Ishikawa (cell line): ENCODE results near the gene POU3F2.
A peak's percentile ranks its signal among the peaks of the same experiment; 100 is the strongest.

Experiments used
- CEBPB ChIP-seq: IDR thresholded peaks from 2 replicates; pipeline ENCODE4 v1.6.1; 2012
- EP300 ChIP-seq: IDR thresholded peaks from 2 replicates; pipeline ENCODE4 v1.6.1; 2012; ENCODE audit warnings: borderline replicate concordance
- FOXM1 ChIP-seq: IDR thresholded peaks from 2 replicates; pipeline ENCODE4 v1.6.1; 2012; ENCODE audit warnings: low read depth, borderline replicate concordance
- RAD21 ChIP-seq: IDR thresholded peaks from 2 replicates; pipeline ENCODE4 v1.6.1; 2012; ENCODE audit warnings: low read depth
- TCF12 ChIP-seq: IDR thresholded peaks from 2 replicates; pipeline ENCODE4 v1.6.1; 2012; ENCODE audit warnings: low read depth
- TF ChIP-seq, protein P1 (sequence below): IDR thresholded peaks from 2 replicates; pipeline ENCODE4 v1.6.1; 2012
- TF ChIP-seq, protein P2 (sequence below): IDR thresholded peaks from 2 replicates; pipeline ENCODE4 v1.6.1; 2012; ENCODE audit warnings: low read depth, mild to moderate bottlenecking
- TF ChIP-seq, protein P3 (sequence below): IDR thresholded peaks from 2 replicates; pipeline ENCODE4 v1.6.1; 2012

DNA sequence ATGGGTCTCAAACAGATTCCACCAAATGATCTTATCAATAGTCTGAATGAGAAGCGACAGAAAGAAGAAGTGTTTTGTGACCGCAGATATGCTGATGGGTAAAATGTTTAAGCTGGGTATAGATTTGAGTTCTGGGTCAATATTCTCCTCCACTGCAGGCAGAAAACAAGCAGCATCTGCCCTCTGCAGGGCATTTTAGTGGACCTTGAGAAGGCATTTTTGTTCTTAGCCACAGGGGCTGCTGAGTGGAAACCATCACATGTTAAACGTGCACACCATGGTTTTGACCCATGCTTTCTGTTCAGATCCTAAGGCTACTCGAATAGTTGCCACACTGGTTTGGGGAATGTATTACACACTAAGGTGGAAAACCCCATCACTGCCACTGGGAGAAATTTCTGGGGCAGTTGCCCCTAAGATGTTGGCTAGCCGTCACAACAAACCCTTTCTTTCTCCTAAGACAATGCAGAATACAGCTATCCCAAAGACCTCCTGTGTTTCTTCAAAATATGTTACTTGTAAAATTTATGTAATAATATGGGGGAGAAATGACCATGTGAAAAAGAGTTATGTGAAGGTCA is 5.5 kb downstream of the POU3F2 start:
- TF ChIP-seq RAD21 (peak; percentile 30; the same call in 1 of the 2 replicates), EP300 (no peak), FOXM1 (no peak), TCF12 (no peak), CEBPB (no peak)
- TF ChIP-seq, protein P1, sequence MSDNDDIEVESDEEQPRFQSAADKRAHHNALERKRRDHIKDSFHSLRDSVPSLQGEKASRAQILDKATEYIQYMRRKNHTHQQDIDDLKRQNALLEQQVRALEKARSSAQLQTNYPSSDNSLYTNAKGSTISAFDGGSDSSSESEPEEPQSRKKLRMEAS: no peak
- TF ChIP-seq, protein P2, sequence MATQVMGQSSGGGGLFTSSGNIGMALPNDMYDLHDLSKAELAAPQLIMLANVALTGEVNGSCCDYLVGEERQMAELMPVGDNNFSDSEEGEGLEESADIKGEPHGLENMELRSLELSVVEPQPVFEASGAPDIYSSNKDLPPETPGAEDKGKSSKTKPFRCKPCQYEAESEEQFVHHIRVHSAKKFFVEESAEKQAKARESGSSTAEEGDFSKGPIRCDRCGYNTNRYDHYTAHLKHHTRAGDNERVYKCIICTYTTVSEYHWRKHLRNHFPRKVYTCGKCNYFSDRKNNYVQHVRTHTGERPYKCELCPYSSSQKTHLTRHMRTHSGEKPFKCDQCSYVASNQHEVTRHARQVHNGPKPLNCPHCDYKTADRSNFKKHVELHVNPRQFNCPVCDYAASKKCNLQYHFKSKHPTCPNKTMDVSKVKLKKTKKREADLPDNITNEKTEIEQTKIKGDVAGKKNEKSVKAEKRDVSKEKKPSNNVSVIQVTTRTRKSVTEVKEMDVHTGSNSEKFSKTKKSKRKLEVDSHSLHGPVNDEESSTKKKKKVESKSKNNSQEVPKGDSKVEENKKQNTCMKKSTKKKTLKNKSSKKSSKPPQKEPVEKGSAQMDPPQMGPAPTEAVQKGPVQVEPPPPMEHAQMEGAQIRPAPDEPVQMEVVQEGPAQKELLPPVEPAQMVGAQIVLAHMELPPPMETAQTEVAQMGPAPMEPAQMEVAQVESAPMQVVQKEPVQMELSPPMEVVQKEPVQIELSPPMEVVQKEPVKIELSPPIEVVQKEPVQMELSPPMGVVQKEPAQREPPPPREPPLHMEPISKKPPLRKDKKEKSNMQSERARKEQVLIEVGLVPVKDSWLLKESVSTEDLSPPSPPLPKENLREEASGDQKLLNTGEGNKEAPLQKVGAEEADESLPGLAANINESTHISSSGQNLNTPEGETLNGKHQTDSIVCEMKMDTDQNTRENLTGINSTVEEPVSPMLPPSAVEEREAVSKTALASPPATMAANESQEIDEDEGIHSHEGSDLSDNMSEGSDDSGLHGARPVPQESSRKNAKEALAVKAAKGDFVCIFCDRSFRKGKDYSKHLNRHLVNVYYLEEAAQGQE: no peak
- TF ChIP-seq, protein P3, sequence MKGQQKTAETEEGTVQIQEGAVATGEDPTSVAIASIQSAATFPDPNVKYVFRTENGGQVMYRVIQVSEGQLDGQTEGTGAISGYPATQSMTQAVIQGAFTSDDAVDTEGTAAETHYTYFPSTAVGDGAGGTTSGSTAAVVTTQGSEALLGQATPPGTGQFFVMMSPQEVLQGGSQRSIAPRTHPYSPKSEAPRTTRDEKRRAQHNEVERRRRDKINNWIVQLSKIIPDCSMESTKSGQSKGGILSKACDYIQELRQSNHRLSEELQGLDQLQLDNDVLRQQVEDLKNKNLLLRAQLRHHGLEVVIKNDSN: no peak
